GDM1 (cell line): ENCODE measurements around the gene TARDBP.
"Not testable (repeated sequence)": the region's sequence is repeated elsewhere in the genome, so short reads cannot be mapped to it uniquely, and the experiment has no call there.

Experiments used
- DNase-seq: peaks from one replicate; lab custom pipeline; 2025; lab: John Stamatoyannopoulos, UW

TARDBP gene

DNA sequence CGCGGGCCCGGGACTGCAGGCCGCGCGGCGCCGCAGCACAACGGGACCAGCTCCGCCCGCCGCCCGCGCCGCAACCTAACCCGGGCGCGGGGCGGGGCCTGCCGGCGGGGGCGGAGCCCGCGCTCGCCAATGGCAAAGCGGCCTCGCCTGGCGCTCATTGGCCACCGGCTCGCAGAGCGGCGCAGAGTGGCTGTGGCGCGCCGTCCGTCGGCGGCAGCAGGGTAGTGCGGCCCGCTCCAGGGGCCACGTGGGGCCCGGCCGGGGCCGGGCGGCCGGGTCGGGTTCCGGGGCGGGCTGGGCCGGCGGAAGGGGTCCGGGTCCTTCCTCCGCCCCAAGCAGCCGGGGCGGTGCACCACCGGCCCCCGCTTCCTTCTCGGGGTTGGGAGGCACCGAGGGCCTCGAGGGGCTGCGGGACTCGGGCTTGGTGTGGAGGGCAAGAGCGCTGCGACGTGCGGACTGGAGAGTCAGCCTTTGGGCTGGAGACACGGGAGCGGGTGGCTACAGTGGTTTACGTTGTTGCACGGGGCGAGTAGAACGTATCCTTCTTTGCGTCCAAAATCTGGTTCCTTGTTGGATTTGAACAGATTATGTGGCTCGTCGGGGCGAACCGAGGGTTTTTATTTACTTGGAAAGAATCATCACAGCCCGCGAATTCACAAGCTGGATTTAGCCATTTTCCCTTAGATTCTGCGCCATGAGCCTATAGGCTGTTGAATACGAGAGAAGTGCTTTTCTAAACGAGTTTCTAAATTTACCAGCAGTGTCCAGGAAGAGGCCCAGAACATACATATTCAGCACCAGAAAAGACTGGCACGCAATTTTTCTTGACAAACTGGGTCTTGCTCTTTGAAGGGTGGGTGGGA lies 47.7 kb downstream of the TARDBP start, which contains the start of gene SRM:
Gene SRM (minus strand): TSS at position 51 of the 863 bp plus-strand sequence. CDS start 75 bp downstream, outside the sequence.
- DNase-seq, result peak; percentile 95

DNA sequence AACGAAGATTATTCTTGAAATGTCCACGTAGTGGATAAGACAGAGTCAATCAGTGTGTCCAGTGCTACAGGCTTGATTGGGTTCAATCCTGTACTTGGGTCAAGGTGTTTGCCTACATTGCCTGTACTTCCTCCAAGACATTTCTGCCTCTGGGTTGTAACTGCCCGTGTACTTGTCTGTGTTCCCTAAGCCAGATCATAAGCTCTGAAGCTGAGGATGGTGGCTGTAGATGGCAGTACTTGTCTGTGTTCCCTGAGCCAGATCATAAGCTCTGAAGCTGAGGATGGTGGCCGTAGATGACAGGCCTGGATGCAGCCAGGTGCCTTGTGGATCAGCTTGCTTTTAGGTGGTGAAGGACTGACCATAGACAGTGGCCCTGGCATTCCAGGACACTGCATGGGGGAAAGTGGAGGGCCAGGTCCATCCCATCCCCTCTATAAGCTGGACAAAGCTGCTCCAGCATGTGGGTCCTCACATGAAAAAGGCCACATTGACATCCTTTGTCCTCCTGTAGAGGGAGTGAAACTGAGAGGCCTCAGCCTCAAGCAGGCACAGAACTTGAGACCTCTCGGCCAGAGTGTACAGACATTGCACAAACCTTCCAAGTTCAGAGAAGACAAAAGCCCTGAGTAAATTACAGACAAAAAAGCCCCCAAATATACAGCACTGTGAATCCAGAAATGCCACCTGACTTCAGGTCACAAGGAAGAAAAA lies 49.4 kb downstream of the TARDBP start:
- DNase-seq, result no peak

DNA sequence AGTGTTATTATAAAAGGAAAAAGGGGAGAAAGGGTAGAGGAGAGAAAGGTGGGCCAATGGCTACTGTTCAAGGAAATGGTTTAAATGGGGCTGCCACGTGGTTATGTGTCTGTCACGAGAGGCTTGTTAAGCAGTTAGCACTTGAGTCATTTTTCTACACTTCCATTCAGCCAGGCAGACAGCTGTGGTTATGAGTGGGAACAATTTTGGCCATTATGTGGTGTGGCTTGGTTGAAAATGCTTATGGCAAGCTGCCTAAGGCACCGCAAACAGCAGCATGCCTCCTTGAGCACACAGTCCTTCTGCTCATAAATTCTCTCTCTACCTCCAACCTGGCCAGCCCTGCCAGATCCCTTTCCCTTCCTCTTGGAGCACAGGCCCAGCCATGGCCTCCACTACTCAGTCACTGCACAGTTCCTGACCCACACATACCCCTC lies 50.5 kb downstream of the TARDBP start:
- DNase-seq, result no peak

DNA sequence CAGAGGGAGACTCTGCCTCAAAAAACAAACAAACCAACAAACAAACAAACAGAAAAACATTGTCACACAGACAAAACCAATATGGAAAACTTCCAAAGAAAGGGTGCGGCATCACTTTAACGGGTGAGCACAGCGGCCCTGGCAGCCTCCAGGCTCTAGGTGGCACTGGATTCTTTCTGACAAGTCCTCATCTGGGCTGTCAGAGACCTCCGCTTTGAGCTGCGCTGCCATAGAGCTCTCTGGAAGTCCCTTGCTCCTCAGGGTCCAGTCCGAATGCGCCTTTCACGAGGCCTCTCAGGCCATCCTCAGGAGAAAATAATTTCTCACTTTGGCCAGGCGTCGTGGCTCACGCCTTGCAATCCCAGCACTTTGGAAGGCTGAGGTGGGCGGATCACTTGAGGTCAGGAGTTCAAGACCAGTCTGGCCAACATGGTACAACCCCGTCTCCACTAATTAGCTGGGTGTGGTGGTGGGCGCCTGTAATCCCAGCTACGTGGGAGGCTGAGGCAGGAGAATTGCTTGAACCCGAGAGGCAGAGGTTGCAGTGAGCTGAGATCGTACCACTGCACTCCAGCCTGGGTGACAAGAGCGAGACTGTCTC lies 51.6 kb downstream of the TARDBP start:
- DNase-seq, result not testable (repeated sequence)

DNA sequence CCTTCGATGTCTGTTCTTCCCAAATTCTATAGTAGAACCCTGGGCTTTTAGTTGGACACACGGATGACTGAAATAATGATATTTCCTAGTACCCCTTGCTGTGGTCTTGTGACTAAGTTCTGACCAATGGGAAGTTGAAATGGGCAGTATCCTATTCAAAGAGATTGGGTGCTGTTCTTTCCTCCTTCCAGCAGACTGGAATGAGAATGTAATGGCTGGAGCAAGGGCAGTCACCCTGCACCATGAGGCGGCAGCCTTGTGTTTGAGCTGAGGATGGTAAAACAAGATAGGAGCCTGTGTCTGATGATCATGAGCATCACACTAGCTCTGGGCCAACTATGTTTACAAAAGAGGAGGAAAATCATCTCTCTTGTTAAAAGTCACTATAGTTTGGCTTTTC lies 52.5 kb downstream of the TARDBP start:
- DNase-seq, result no peak

DNA sequence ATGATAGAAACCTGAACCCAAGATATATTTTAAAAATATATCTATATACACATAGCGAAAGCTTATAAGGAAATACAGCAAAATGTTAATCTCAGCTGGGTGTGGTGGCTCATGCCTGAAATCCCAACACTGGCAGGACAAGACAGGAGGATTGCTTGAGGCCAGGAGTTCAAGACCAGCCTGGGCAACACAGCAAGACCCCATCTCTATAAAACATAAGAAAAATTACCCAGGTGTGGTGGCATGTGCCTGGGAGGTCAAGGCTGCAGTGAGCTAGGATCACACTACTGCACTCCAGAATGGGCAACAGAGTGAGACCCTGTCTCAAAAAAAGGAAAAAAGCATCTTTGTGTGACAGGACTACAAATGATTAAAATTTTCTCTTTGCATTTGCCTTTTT lies 53.3 kb downstream of the TARDBP start:
- no peak for DNase-seq

DNA sequence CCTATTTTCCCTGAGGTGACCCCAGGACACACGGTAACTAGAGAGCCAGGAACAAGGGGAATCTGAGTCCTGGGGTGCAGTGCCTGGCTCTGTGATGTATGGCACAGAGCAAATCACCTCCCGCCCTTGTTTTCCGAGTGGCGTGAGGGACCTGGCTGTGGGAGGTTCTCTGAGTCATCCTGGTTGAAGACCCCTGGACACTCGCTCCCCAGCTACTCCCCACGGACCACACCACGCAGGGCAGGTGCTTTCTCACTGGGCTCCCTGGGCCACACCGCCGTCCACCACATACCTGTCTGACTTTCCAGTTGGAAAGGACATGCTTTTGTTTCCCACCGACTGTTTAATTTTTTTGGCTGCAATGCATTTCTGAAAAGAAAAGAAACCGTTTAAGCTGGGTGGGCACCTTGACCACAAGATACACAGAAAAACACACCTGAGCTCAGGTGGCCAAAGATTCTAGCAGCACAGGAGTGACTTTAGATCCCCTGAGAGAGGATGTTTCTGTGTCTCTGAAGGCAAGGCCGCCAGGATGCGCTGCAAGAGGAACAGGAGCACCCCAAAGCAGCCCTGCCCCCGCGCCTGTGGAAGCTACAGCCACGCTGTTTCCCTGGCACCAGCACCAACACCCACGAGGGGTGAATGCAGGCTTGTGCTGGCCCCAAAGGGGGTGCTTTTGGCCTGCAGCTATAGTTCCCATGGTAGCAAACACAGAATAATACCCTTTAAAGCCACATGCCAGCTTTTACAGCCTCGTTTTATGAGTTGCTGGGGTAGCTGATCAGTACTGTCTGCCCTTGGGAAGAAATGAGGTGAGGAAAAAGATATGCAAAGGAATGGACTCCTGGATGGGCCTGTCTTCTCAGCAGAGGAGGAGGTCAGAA lies 55.5 kb downstream of the TARDBP start:
- no peak for DNase-seq

DNA sequence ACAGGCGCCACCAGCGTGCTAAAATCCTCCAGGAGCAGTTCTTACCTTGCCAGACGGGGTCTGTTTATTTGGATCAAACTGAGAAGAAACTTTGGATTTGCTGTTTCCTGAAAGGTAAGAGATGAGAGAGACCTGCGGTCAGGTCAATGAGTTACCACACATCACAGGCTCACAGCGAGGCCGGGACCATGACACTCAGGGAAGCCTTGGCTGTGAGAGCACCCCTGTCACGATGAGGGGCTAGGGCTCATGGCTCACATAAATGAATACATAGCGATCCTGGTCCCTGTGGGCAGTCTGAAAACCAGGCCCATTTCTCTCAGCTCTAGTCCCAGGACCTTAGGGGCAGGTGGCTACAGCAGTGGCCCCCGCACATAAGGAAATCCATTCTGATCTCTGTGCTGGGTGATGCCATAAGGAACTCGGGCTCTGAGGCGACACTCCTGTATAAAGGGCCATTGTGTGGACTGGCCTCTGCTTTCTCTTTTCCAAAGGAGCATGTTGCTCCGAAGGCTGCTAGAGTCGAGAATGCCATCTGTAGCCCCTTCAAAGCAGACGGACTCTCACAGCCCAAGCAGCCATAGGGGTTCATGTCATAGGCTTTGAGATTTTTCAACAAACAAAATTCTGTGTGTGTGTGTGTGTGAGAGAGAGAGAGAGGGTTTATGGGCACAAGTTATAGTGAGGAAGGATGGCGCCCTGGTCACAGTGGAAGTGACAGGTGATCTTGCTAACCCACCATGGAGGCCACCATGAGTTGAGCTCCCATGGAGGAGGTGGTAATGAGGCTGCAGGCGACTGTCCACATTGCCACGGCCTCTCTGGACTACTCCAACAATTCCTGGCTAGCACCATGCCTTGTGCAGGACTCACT lies 56.4 kb downstream of the TARDBP start:
- DNase-seq, result no peak

DNA sequence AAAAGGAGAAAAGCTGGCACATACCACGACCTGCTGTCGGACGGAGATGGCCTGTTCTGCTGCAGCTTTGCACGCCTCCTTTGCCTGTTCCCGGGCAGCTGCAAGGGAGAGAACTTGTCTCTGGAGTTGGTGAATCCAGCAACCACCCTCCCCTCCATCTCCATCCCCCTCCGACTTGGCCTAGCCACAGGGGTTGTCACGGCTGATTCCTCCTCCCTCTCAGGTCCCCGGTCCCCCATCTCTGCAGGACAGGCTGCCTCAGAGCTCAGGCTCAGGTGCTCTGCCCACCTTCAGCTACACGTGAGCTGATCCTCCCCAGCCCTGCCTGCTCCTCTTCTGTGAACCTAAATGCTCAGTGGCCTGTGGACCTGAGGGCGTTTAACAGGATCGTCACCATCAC lies 58.4 kb downstream of the TARDBP start:
- DNase-seq, result no peak

DNA sequence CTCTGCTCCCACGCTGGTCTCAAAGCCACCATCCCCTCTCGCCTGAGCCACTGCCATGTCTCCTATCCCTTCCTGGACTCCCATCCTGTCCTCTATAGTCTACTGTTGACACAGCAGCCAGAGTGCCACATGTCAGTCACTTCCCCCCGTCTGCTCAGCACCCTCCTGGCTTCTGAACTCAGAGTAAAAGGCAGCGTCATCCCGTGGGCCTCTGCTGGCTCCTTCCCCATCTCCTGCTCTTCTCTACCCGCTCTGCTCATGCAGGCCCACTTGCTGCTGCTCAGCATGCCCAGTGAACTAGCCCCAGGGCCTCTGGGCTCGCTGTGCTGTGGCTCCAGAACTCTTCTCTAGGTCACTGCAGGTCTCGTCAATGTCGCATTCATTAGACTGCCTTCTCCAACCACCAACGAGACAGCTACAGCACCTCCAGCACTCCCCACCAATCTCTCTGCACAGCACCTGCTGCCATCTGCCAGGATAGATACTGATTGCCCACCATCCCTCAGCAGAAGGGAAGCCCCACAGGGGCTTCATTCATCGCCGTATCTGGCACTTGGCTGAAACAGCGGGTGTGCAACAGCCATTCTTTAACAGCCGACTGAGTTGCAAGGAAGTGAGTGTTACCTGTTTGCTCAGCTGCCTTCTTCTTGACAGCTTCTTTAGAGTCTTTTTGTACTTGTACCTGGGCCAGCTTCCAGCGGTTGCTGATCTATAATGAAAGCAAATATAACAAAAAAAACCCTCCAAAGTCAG lies 59.2 kb downstream of the TARDBP start:
- DNase-seq, result no peak

DNA sequence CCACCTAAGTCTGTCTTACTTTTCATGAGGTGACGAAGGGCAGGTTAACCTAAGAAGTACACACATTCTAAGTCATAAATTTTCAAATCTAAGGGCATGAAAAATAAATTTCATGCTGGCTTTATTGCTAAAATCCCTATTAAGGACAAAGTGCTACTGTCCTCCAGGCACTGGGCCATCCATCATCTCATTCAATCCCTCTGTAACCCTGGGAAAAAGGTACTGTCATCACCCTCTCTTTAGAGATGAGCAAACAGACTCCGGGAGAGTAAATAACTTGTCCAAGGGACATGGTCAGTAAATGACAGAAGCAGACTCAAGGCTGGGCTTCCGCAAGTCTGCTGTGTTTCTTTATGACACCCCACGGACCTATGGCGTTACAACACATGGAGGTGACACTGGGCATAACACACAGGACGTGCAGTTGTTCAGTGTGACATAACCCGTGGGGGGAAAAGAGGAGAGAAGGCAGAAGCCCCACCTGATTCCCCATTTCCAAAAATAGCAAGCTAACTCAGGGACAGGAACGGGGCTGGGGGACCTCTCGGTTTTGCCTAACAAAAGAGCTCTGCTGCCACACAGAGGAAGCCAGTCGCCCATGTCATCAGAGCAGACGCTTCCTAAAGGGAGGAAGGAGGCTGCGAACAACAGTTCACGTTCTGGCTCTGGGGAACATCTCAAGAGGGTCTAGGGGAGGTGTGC lies 59.9 kb downstream of the TARDBP start:
- DNase-seq, result no peak

DNA sequence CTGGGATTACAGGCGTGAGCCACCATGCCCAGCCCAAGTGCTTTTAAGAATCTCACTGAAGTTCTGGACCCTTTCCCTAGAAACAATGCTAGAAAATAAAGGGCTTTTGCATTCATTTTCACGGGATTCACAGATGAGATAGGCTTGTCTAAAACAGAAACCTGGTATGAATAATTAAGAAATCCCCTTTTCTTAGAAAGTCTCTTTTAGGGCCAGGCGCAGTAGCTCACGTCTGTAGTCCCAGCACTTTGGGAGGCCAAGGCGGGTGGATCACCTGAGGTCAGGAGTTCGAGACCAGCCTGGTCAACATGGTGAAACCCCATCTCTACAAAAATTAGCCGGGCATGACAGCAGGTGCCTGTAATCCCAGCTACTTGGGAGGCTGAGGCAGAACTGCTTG lies 60.9 kb downstream of the TARDBP start:
- DNase-seq, result not testable (repeated sequence)
